Stimulated activated CD8-positive, alpha-beta memory T cell treated with anti-CD3 and anti-CD28 coated beads, Interleukin-15, amount 100 ng/mL, for 4 hours (primary cell): ENCODE measurements around the gene SLC25A10.

Source experiments
- DNase-seq, 2 donors: peaks; one replicate each; pipeline ENCODE4 v3.0.0-alpha.2; 2020; ENCODE audit warnings: low read depth in 2 of 2

Gene SLC25A10

GRCh38 chr17:81687770-81688541 lies 24.1 kb upstream of the SLC25A10 start:
- DNase-seq = no peak

GRCh38 chr17:81688616-81689015 lies 23.5 kb upstream of the SLC25A10 start:
- no peak for DNase-seq

- no peak for DNase-seq
These were observed 22.0 kb upstream of the SLC25A10 start for GRCh38 chr17:81690066-81690465.

GRCh38 chr17:81690549-81690948 lies 21.5 kb upstream of the SLC25A10 start:
- no peak for DNase-seq

GRCh38 chr17:81691196-81691595 lies 20.9 kb upstream of the SLC25A10 start:
- DNase-seq = no peak

- DNase-seq = no peak
These were observed 20.5 kb upstream of the SLC25A10 start for GRCh38 chr17:81691608-81692007.

GRCh38 chr17:81693509-81694210 lies 18.4 kb upstream of the SLC25A10 start:
- no peak for DNase-seq

GRCh38 chr17:81694810-81695209 lies 17.3 kb upstream of the SLC25A10 start:
- DNase-seq = no peak

- DNase-seq = no peak
These were observed 16.9 kb upstream of the SLC25A10 start for GRCh38 chr17:81695211-81695610.

- DNase-seq = no peak
These were observed 16.3 kb upstream of the SLC25A10 start for GRCh38 chr17:81695801-81696200.

GRCh38 chr17:81696218-81696941 lies 15.7 kb upstream of the SLC25A10 start:
- no peak for DNase-seq

- no peak for DNase-seq
These were observed 14.6 kb upstream of the SLC25A10 start for GRCh38 chr17:81697261-81698044.

- DNase-seq = no peak
These were observed 11.5 kb upstream of the SLC25A10 start for GRCh38 chr17:81700353-81701287.

- no peak for DNase-seq
These were observed 10.6 kb upstream of the SLC25A10 start for GRCh38 chr17:81701288-81702071.

GRCh38 chr17:81702934-81703746 lies 8.9 kb upstream of the SLC25A10 start, which contains the start of gene MRPL12:
MRPL12 (plus strand) TSS chr17:81703367; CDS start chr17:81703502, 135 bp downstream.
- peak; percentile 79 to 81 for DNase-seq

- no peak for DNase-seq
These were observed 8.1 kb upstream of the SLC25A10 start for GRCh38 chr17:81703747-81704654.

GRCh38 chr17:81705518-81706231 lies 6.4 kb upstream of the SLC25A10 start:
- DNase-seq = no peak
